ENCODE measurements around the gene PTAR1. TPM values are rescaled to one million over a fixed set of nuclear protein-coding genes. Genes with fewer than 3 reads are reported as not detected.

PTAR1 gene
- polyA plus RNA-seq, 1 donor from 2014 or later, result 17.7 TPM

DNA sequence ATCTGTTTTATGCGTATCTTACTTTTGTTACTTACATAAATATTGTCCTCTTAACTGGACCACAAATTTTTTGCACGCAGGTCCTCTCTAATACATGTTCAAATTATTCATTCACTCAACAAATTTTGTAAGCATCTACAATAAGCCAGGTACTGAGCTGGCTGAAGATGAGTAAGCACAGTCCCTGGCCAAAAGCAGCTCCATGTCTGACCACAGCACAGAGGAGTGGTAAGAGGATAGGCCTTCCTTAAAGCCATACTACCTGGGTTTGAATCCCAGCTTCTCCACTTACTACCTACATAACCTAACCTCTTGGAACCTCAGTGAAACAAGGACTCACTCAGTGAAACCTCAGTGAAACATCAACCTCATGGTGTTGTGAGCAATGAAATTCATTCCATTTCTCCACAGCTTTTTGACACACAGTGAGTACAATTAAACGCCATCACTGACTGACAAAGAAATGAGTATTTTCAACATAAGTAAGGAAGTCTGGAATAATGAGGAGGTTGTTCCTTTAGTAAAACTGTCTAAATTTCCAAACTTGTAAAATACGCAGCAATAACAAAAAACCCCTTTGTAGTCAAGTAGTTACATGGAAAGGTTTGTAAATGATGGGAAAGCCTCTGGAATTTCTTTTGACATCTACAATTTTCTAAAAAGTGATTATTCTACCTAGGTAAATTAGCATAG, 15.0 kb downstream of the PTAR1 start:
- Histone ChIP-seq H3K9me3 (ENCODE audit: low read length) (no peaks in the 10 kb centered on the region), H4K20me1 (ENCODE audit: insufficient read depth) (no peaks in the 10 kb centered on the region), H3K4me3 (ENCODE audit: low read length) (no peak overlapping the region), H3K9me2 (ENCODE audit: insufficient read depth, low read length) (no peaks in the 10 kb centered on the region), H3K4me2 (ENCODE audit: low read length) (no peak overlapping the region), H3K27ac (ENCODE audit: low read length) (no peak overlapping the region), H3K79me2 (replicated peaks; ENCODE audit: insufficient read depth, low read length) (peaks cover 13% of the 10 kb centered on the region), H3K36me3 (ENCODE audit: insufficient read depth, low read length) (no peaks in the 10 kb centered on the region), H3K9ac (ENCODE audit: low read length) (no peak overlapping the region), H2AFZ (ENCODE audit: low read depth, low read length) (no peak overlapping the region), H3F3A (ENCODE audit: insufficient read depth, low read length, poor library complexity, severe bottlenecking) (no peaks in the 10 kb centered on the region), H3K27me3 (ENCODE audit: insufficient read depth, low read depth, low read length) (no peaks in the 10 kb centered on the region)
- TF ChIP-seq, protein P1, sequence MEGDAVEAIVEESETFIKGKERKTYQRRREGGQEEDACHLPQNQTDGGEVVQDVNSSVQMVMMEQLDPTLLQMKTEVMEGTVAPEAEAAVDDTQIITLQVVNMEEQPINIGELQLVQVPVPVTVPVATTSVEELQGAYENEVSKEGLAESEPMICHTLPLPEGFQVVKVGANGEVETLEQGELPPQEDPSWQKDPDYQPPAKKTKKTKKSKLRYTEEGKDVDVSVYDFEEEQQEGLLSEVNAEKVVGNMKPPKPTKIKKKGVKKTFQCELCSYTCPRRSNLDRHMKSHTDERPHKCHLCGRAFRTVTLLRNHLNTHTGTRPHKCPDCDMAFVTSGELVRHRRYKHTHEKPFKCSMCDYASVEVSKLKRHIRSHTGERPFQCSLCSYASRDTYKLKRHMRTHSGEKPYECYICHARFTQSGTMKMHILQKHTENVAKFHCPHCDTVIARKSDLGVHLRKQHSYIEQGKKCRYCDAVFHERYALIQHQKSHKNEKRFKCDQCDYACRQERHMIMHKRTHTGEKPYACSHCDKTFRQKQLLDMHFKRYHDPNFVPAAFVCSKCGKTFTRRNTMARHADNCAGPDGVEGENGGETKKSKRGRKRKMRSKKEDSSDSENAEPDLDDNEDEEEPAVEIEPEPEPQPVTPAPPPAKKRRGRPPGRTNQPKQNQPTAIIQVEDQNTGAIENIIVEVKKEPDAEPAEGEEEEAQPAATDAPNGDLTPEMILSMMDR (IDR thresholded peaks at IDR 0.05; ENCODE audit: poor library complexity, severe bottlenecking), result no peak
- TF ChIP-seq TAF1 (IDR thresholded peaks at IDR 0.05; ENCODE audit: low read depth) (no peak), SMC3 (conservative IDR thresholded peaks at IDR 0.05; ENCODE audit: poor library complexity) (no peak), MXI1 (conservative IDR thresholded peaks at IDR 0.05; ENCODE audit: poor library complexity, severe bottlenecking) (no peak), POLR2AphosphoS5 (IDR thresholded peaks at IDR 0.05) (no peak), EP300 (conservative IDR thresholded peaks at IDR 0.05; ENCODE audit: poor library complexity, severe bottlenecking) (no peak), RAD21 (conservative IDR thresholded peaks at IDR 0.05) (no peak), EZH2 (IDR thresholded peaks at IDR 0.05; ENCODE audit: borderline replicate concordance, insufficient read depth, low read length, poor library complexity, severe bottlenecking) (no peak)
- TF ChIP-seq, protein P2, sequence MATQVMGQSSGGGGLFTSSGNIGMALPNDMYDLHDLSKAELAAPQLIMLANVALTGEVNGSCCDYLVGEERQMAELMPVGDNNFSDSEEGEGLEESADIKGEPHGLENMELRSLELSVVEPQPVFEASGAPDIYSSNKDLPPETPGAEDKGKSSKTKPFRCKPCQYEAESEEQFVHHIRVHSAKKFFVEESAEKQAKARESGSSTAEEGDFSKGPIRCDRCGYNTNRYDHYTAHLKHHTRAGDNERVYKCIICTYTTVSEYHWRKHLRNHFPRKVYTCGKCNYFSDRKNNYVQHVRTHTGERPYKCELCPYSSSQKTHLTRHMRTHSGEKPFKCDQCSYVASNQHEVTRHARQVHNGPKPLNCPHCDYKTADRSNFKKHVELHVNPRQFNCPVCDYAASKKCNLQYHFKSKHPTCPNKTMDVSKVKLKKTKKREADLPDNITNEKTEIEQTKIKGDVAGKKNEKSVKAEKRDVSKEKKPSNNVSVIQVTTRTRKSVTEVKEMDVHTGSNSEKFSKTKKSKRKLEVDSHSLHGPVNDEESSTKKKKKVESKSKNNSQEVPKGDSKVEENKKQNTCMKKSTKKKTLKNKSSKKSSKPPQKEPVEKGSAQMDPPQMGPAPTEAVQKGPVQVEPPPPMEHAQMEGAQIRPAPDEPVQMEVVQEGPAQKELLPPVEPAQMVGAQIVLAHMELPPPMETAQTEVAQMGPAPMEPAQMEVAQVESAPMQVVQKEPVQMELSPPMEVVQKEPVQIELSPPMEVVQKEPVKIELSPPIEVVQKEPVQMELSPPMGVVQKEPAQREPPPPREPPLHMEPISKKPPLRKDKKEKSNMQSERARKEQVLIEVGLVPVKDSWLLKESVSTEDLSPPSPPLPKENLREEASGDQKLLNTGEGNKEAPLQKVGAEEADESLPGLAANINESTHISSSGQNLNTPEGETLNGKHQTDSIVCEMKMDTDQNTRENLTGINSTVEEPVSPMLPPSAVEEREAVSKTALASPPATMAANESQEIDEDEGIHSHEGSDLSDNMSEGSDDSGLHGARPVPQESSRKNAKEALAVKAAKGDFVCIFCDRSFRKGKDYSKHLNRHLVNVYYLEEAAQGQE (IDR thresholded peaks at IDR 0.05; ENCODE audit: borderline replicate concordance), result no peak

DNA sequence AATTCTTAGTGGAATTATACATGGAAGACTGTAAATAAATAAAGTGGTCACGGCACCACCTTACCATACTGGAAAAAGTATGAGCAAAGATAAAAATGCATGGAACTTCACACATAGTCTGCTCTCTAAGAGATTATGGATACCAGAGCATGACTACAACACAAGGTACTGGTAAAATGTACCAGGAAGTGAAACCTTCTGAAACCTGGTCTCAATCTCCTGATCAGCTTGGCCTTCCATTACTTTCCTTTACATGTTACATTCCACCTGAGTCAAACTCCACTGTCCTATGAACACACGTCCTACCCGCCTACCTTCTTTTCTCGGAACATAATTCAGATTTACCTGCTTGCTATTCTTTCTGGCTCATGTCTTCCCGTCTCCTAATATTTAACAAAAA, 15.9 kb downstream of the PTAR1 start:
- Histone ChIP-seq H3F3A (ENCODE audit: insufficient read depth, low read length, poor library complexity, severe bottlenecking) (no peaks in the 10 kb centered on the region), H3K9me2 (ENCODE audit: insufficient read depth, low read length) (no peaks in the 10 kb centered on the region), H3K9me3 (ENCODE audit: low read length) (no peaks in the 10 kb centered on the region), H4K20me1 (ENCODE audit: insufficient read depth) (no peaks in the 10 kb centered on the region), H3K4me3 (ENCODE audit: low read length) (no peak overlapping the region), H3K4me2 (ENCODE audit: low read length) (no peak overlapping the region), H2AFZ (ENCODE audit: low read depth, low read length) (no peak overlapping the region), H3K27ac (ENCODE audit: low read length) (no peak overlapping the region), H3K79me2 (replicated peaks; ENCODE audit: insufficient read depth, low read length) (peaks cover 13% of the 10 kb centered on the region), H3K36me3 (ENCODE audit: insufficient read depth, low read length) (no peaks in the 10 kb centered on the region), H3K9ac (ENCODE audit: low read length) (no peak overlapping the region), H3K27me3 (ENCODE audit: insufficient read depth, low read depth, low read length) (no peaks in the 10 kb centered on the region)
- TF ChIP-seq MXI1 (conservative IDR thresholded peaks at IDR 0.05; ENCODE audit: poor library complexity, severe bottlenecking) (no peak), RAD21 (conservative IDR thresholded peaks at IDR 0.05) (no peak), SMC3 (conservative IDR thresholded peaks at IDR 0.05; ENCODE audit: poor library complexity) (no peak), POLR2AphosphoS5 (IDR thresholded peaks at IDR 0.05) (no peak), EZH2 (IDR thresholded peaks at IDR 0.05; ENCODE audit: borderline replicate concordance, insufficient read depth, low read length, poor library complexity, severe bottlenecking) (no peak), EP300 (conservative IDR thresholded peaks at IDR 0.05; ENCODE audit: poor library complexity, severe bottlenecking) (no peak), TAF1 (IDR thresholded peaks at IDR 0.05; ENCODE audit: low read depth) (no peak)
- TF ChIP-seq, protein P1 (IDR thresholded peaks at IDR 0.05; ENCODE audit: poor library complexity, severe bottlenecking), result no peak
- TF ChIP-seq, protein P2 (IDR thresholded peaks at IDR 0.05; ENCODE audit: borderline replicate concordance), result no peak
